Measurements from ENCODE around the gene IL27RA.
"Not testable (repeated sequence)": the region's sequence is repeated elsewhere in the genome, so short reads cannot be mapped to it uniquely, and the experiment has no call there.

IL27RA gene

DNA sequence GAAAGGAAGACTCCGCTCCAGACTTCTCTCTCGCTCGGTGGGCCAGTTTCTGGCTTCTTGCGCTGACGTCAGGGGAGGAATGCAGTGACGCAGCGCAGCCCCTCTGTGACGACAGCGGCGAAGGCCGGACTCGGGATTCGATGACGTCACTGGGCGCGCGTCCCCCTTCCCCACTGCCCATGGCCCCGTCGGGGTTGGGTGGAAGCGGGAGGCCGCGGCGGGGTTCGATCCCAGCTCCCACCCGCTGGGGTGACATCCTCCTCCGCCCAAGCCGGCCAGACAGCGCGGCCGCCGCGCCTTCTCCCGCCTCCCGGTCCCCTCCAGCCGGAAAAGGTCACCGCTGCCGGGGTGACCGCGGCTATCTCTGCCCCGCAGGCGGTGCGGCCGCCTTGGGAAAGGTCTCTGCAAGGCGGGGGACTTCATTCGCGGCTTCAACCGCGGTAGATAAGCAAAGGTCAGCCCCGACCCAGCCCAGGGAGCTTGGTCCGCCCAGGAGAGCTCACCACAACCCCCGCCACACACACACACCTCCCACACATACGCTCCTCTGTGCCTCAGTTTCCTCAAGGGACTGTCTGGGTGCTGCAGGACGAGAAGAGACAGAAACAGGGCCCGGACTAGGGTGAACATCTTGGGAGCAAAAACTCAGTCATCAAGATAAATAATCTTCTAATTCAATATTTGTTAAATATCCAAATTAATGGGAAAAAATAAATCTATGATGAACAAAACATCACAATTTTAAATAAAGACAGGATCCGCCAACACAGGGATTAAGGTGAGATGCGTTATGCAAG, 24.6 kb upstream of the IL27RA start:
- TF ChIP-seq POLR2A (IDR thresholded peaks at IDR 0.05; ENCODE audit: extremely low read depth, insufficient read length) (peak; percentile 69), MYC (IDR thresholded peaks at IDR 0.05; ENCODE audit: low read depth, low read length) (peak; percentile 74)
- TF ChIP-seq, protein P1, sequence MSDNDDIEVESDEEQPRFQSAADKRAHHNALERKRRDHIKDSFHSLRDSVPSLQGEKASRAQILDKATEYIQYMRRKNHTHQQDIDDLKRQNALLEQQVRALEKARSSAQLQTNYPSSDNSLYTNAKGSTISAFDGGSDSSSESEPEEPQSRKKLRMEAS (IDR thresholded peaks at IDR 0.05; ENCODE audit: low read depth, low read length), result peak; percentile 45; the same call in 1 of the 2 replicates
- TF ChIP-seq, protein P2, sequence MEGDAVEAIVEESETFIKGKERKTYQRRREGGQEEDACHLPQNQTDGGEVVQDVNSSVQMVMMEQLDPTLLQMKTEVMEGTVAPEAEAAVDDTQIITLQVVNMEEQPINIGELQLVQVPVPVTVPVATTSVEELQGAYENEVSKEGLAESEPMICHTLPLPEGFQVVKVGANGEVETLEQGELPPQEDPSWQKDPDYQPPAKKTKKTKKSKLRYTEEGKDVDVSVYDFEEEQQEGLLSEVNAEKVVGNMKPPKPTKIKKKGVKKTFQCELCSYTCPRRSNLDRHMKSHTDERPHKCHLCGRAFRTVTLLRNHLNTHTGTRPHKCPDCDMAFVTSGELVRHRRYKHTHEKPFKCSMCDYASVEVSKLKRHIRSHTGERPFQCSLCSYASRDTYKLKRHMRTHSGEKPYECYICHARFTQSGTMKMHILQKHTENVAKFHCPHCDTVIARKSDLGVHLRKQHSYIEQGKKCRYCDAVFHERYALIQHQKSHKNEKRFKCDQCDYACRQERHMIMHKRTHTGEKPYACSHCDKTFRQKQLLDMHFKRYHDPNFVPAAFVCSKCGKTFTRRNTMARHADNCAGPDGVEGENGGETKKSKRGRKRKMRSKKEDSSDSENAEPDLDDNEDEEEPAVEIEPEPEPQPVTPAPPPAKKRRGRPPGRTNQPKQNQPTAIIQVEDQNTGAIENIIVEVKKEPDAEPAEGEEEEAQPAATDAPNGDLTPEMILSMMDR (IDR thresholded peaks at IDR 0.05; ENCODE audit: low read depth, low read length), result no peak
- DNase-seq (ENCODE audit: low read depth), result no peak
- H3K4me3 ChIP-seq (ENCODE audit: low read depth, low read length), result peak overlapping the region; percentile 70

DNA sequence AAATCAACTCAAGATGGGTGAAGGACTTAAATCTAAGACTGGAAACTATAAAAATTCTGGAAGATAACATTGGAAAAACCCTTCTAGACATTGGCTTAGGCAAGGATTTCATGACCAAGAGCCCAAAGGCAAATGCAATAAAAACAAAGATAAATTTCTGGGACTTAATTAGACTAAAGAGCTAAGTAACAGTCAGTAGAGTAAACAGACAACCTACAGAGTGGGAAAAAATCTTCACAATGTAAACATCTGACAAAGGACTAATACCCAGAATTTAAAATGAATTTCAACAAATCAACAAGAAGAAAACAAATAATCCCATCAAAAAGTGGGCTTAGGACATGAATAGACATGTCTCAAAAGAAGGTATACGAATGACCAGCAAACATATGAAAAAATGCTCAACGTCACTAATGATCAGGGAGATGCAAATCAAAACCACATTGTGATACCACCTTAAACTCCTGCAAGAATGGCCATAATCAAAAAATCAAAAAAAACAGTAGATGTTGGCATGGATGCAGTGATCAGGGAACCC, 19.1 kb upstream of the IL27RA start:
- DNase-seq (ENCODE audit: low read depth), result no peak
- no peak overlapping the region for H3K4me3 ChIP-seq (ENCODE audit: low read depth, low read length)
- TF ChIP-seq, protein P1 (IDR thresholded peaks at IDR 0.05; ENCODE audit: low read depth, low read length), result no peak
- TF ChIP-seq MYC (IDR thresholded peaks at IDR 0.05; ENCODE audit: low read depth, low read length) (no peak), POLR2A (IDR thresholded peaks at IDR 0.05; ENCODE audit: extremely low read depth, insufficient read length) (no peak)
- TF ChIP-seq, protein P2 (IDR thresholded peaks at IDR 0.05; ENCODE audit: low read depth, low read length), result no peak

DNA sequence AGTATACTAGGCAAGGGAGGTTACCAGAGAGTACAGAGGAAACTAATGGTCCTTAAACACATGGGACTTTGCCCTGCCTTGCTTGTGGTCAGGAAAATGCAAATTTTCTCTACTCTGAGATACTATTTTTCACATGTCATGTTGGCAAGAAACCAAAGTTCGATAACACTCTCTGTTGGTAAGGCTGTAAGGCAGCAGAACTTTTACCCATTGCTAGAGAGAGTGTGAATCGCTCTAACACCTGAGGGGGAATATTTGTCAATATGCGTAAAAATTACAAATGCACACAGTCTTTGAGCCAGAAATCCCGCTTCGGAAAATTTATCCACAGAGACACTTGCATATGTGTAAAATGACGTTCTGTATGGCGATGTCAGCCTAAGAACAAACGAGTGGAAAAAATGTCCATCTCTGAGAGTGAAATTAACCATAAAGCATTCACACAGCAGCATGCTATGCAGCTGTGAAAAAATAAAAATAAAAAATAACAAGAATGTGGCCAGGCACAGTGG, 16.0 kb upstream of the IL27RA start:
- TF ChIP-seq POLR2A (IDR thresholded peaks at IDR 0.05; ENCODE audit: extremely low read depth, insufficient read length), result no peak
- TF ChIP-seq MYC (IDR thresholded peaks at IDR 0.05; ENCODE audit: low read depth, low read length), result no peak
- TF ChIP-seq, protein P1 (IDR thresholded peaks at IDR 0.05; ENCODE audit: low read depth, low read length), result no peak
- TF ChIP-seq, protein P2 (IDR thresholded peaks at IDR 0.05; ENCODE audit: low read depth, low read length), result no peak
- H3K4me3 ChIP-seq (ENCODE audit: low read depth, low read length), result no peak overlapping the region
- DNase-seq (ENCODE audit: low read depth), result no peak

DNA sequence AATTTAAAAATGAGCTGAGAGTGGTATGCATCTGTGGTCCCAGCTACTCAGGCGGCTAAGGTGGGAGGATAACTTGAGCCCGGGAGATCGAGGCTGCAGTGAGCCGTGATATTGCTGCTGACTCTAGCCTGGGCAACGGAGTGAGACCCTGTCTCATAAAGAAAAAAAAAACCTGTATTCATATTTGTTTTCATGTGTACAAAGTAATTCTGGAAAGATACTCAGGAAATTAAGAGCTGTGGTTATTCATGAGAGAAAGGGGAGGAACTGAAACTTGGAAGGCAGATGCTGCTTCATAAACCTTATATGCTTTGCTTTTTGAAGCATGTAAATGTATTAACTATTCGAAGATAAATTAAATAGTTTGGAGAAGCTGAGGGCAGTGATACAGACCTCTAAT, 12.5 kb upstream of the IL27RA start:
- TF ChIP-seq, protein P1 (IDR thresholded peaks at IDR 0.05; ENCODE audit: low read depth, low read length), result no peak
- TF ChIP-seq POLR2A (IDR thresholded peaks at IDR 0.05; ENCODE audit: extremely low read depth, insufficient read length) (no peak), MYC (IDR thresholded peaks at IDR 0.05; ENCODE audit: low read depth, low read length) (no peak)
- TF ChIP-seq, protein P2 (IDR thresholded peaks at IDR 0.05; ENCODE audit: low read depth, low read length), result no peak
- DNase-seq (ENCODE audit: low read depth), result no peak
- no peak overlapping the region for H3K4me3 ChIP-seq (ENCODE audit: low read depth, low read length)

DNA sequence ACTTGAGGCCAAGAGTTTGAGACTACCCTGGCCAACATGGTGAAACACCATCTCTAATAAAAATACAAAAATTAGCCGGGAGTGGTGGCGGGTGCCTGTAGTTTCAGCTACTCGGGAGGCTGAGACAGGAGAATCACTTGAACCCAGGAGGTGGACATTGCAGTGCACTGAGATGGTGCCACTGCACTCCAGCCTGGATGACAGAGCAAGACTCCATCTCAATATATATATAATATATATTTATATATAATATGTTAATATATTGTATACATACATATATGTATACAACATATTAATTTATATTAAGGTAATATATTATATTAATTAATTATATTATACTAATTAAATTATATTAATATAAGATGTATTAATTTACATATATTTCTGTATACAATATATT, 11.8 kb upstream of the IL27RA start:
- not testable (repeated sequence) for H3K4me3 ChIP-seq (ENCODE audit: low read depth, low read length); DNase-seq (ENCODE audit: low read depth)

DNA sequence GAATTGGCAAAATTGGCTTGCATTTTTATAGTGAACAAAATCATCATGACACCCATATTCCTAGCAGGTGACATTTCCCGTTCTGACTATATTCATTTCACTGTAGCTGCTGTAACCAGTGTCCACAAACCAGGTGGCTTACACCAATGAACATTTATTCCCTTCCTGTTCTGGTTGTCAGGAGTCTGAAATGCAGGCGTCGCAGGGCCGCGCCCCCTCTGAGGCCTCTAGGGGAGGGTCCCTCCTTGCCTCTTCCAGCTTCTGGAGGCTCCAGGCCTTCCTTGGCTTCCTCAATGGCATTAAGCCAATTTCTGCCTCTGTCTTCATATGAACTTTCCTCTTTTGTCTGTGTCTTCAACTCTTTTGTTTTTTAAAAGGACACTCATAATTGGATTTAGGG, 10.1 kb upstream of the IL27RA start:
- peak; percentile 24 for DNase-seq (ENCODE audit: low read depth)
- H3K4me3 ChIP-seq (ENCODE audit: low read depth, low read length), result no peak overlapping the region
- no peak for TF ChIP-seq POLR2A (IDR thresholded peaks at IDR 0.05; ENCODE audit: extremely low read depth, insufficient read length)
- TF ChIP-seq, protein P2 (IDR thresholded peaks at IDR 0.05; ENCODE audit: low read depth, low read length), result no peak
- TF ChIP-seq MYC (IDR thresholded peaks at IDR 0.05; ENCODE audit: low read depth, low read length), result no peak
- TF ChIP-seq, protein P1 (IDR thresholded peaks at IDR 0.05; ENCODE audit: low read depth, low read length), result no peak
